SK-N-MC (cell line): ENCODE data around the gene NACA2.
"Not testable (repeated sequence)": the region's sequence is repeated elsewhere in the genome, so short reads cannot be mapped to it uniquely, and the experiment has no call there.

Source experiments
- DNase-seq: peaks from one replicate; pipeline ENCODE4 v3.0.0-alpha.2; 2011; ENCODE audit warnings: low read depth, low spot score
- H3K27ac ChIP-seq: fragments of 200-600 bp; sonication (generic); 2 replicates; pipeline ENCODE4 v1.5.1; 2016; ENCODE audit warnings: mixed run types
- H3K36me3 ChIP-seq: fragments of 200-600 bp; sonication (generic); 2 replicates; pipeline ENCODE4 v1.6.1; 2017; ENCODE audit warnings: antibody characterized with exemption, low read length, mixed read lengths; ENCODE audit not compliant: insufficient read depth
- H3K4me3 ChIP-seq: fragments of 200-600 bp; sonication (generic); 2 replicates; pipeline ENCODE4 v1.5.1; 2016
- H3K9ac ChIP-seq: fragments of 200-600 bp; sonication (generic); 2 replicates; pipeline ENCODE4 v1.8.0; 2017; ENCODE audit warnings: mixed run types, mixed read lengths; ENCODE audit not compliant: insufficient read length
- H3K9me3 ChIP-seq: fragments of 200-600 bp; sonication (generic); 2 replicates; pipeline ENCODE4 v1.6.1; 2017; ENCODE audit warnings: low read depth, mild to moderate bottlenecking, antibody characterized with exemption, low read length, moderate library complexity, mixed read lengths
- EZH2 ChIP-seq: fragments of 200-600 bp; sonication (generic); IDR thresholded peaks from one replicate; pipeline ENCODE4 v1.6.1; 2017; ENCODE audit warnings: antibody characterized with exemption
- FOXP2 ChIP-seq: optimal IDR thresholded peaks from 2 replicates; pipeline ENCODE3; 2011; ENCODE audit warnings: mild to moderate bottlenecking, moderate library complexity; ENCODE audit not compliant: insufficient read depth; ENCODE audit errors: extremely low read length, control extremely low read depth
- POLR2AphosphoS5 ChIP-seq: IDR thresholded peaks from 2 replicates; pipeline ENCODE4 v1.6.1; 2012; ENCODE audit warnings: mild to moderate bottlenecking, low read depth, low read length, borderline replicate concordance

NACA2 gene

DNA sequence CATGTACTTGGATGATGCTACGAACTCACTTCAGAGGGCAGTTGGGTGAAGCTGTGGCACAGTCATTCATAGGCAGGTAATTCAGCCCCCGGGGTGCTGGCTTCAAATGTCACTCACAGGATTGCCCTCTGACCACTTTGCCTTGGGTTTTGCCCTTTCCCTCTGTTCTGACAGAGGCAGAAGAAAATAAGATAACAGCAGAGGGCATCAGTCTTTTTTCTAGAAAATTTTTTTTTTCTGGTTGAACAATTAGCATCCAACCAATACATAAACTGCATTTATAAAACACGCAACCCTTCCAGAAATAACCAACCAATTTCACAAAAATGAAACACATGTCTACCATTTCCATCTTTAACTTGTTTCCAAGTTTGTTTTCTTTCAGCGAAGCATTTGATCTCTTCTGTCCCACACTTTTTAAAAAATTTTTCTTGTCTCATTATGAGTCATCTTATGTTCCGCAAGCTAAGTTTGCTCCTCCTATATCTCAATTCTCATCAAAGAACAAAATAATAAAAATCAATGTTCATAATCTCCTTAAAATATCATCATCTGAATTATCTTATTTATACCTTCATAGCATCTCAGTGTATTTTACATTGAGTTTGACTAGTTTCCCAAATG is 15.6 kb downstream of the NACA2 start:
- no peak for DNase-seq
- H3K9ac ChIP-seq = no peak overlapping the region
- no peak overlapping the region for H3K4me3 ChIP-seq

DNA sequence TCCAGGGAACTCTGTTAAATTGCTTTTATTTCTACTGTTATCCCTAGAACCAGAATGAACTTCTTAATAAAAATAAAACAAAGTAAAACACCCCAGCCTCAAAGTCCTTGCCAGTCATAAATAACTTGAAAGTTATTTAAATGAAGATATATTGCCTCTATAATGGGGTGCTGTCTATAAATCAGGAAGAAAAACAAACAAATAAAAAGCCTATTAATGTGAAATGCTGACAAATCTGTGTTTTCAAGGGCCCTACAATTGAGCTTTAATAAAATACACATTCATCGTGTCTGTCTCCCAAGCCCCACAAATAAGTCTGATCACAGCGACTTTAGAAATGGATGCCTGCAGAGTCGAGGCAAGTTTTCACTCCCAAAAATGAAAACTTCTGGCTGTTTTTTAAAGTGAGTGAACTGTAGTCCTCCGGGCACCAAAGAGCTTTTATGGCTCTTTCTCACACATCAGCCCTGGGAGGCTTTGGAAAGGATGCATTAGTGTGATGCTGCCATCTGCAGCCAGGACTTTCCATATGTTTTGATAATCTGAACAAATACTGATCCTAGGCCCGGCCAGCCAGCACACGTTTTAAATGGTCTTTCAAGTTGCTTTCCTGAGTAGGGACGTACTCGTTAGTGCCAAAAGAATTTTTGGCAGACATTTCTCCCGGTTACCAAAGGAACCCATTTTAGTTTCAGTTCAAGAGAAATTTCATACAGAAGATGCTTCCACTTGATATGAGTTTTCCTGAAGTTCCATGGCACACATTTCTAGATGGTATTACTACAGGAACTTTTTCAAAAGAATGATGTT is 16.3 kb downstream of the NACA2 start:
- Histone ChIP-seq H3K36me3 (no peaks in the 10 kb centered on the region), H3K4me3 (no peak overlapping the region), H3K9me3 (no peaks in the 10 kb centered on the region), H3K27ac (no peak overlapping the region), H3K9ac (no peak overlapping the region)
- TF ChIP-seq POLR2AphosphoS5 = no peak
- DNase-seq = no peak

More for the DNA sequence above, 15.6 kb downstream of the NACA2 start:
- no peak overlapping the region for H3K27ac ChIP-seq
- no peaks in the 10 kb centered on the region for H3K36me3 ChIP-seq
- no peak for TF ChIP-seq EZH2
- no peak for TF ChIP-seq POLR2AphosphoS5
- TF ChIP-seq FOXP2 = no peak
- no peaks in the 10 kb centered on the region for H3K9me3 ChIP-seq

DNA sequence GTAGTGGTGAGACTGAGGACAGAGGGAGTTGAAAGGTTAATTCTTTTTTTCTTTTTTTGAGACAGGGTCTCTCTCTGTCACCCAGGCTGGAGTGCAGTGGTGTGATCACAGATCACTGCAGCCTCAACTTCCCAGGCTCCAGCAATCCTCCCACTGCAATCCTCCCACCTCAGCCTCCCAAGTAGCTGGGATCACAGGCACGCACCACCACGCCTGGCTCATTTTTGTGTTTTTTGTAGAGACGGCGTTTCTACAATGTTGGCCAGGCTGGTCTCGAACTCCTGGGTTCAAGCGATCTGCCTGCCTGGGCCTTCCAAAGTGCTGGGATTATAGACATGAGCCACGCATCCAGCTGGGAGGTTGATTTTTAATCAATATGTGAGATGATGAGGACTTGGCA is 18.5 kb downstream of the NACA2 start:
- H3K4me3 ChIP-seq, H3K27ac ChIP-seq, H3K9ac ChIP-seq, H3K9me3 ChIP-seq, H3K36me3 ChIP-seq, DNase-seq: not testable (repeated sequence)

DNA sequence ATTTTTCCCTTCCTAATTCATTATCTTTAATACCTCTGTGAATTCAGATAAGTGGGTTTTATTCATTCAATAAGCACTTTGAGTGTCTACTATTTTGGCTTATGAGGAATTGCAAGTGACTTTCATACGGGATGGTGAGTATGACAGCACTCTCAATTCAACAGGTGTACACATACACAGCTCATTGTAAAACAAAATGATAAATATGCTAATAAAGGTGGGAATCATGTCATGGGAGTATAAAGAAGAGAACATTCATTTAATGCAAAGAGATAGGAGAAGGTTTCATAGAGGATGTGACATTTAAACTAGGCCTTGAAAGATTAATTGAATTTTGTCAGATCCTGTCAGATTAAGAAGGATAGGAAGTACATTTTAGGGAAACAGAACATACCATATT is 19.4 kb downstream of the NACA2 start:
- H3K4me3 ChIP-seq = no peak overlapping the region
- DNase-seq = no peak
- H3K9me3 ChIP-seq = no peaks in the 10 kb centered on the region
- TF ChIP-seq EZH2 = no peak
- H3K36me3 ChIP-seq = no peaks in the 10 kb centered on the region
- no peak overlapping the region for H3K9ac ChIP-seq
- no peak overlapping the region for H3K27ac ChIP-seq

DNA sequence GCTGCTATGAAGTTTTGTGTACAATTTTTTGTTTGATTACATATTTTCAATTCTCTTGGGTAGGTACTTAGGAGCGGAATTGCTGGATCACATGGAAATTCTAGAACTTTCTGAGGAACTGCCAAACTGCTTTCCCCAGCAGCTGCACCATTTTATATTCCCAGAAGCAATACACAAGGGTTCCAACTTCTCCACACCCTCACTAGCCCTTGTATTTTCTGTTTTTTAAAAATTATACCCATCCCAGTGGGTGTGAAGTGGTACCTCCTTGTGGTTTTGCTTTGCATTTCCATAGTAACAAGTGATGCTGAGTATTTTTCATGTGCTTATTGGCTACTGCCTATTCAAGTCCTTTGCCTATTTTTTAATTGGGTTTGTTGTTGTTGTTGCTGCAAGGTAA is 20.9 kb downstream of the NACA2 start:
- DNase-seq = no peak
- Histone ChIP-seq H3K9ac (no peak overlapping the region), H3K9me3 (no peaks in the 10 kb centered on the region), H3K4me3 (no peak overlapping the region), H3K36me3 (no peaks in the 10 kb centered on the region), H3K27ac (no peak overlapping the region)
- TF ChIP-seq POLR2AphosphoS5 (no peak), FOXP2 (no peak), EZH2 (no peak)

DNA sequence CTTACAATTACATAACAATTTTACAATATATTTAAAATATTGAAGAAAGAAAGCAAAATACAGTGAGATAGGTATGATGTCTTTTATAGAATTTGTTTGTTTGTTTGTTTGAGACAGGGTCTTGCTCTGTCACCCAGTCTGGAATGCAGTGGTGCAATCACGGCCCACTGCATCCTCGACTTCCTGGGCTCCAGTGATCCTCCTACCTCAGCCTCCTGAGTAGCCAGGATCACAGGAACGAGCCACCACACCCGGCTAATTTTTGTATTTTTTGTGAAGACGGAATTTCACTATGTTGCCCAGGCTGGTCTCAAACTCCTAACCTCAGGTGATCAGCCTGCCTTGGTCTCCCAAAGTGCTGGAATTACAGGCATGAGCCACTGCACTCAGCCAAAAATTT is 21.5 kb downstream of the NACA2 start:
- not testable (repeated sequence) for H3K36me3 ChIP-seq, H3K9ac ChIP-seq, DNase-seq, H3K4me3 ChIP-seq, H3K27ac ChIP-seq, H3K9me3 ChIP-seq

DNA sequence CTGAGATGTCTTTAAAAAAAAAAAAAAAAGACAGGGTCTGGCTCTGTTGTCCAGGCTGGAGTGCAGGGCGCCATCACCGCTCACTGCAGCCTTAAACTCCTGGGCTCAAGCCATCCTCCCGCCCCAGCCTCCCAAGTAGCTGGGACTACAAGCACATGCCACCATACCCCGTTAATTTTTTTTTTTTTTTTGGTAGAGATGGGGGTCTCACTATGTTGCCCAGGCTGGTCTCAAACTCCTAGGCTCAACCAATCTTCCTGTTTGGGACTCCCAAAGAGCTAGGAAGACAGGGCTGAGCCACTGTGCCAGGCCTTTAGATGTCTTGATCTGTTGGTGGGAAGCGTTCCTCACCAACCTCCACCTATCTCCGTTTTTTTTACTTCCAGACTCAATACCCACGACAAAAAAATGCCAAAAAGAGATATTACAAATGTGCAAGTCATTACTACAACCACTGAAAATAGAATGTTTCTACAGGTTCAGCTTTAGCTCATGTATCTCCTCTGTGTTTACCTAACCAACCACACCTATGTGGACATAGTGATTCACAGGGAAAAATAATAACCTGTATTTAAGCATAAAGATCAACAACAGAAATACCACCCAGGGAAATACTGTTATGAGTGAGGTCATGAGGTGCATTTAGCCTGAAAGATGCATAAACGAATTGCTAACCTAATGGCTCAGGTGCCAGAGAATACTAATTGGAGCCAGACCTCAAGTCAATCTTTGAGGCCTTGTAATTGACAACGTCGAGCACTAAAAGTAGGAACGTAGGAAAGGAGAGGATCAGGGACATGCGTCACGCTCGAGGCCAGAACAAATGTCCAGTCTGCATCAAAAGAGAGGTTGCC is 22.6 kb downstream of the NACA2 start:
- H3K4me3 ChIP-seq = no peak overlapping the region
- H3K27ac ChIP-seq = no peak overlapping the region
- H3K9ac ChIP-seq = no peak overlapping the region
- H3K36me3 ChIP-seq = no peaks in the 10 kb centered on the region
- TF ChIP-seq EZH2 (no peak), FOXP2 (no peak), POLR2AphosphoS5 (no peak)
- H3K9me3 ChIP-seq = no peaks in the 10 kb centered on the region
- no peak for DNase-seq

DNA sequence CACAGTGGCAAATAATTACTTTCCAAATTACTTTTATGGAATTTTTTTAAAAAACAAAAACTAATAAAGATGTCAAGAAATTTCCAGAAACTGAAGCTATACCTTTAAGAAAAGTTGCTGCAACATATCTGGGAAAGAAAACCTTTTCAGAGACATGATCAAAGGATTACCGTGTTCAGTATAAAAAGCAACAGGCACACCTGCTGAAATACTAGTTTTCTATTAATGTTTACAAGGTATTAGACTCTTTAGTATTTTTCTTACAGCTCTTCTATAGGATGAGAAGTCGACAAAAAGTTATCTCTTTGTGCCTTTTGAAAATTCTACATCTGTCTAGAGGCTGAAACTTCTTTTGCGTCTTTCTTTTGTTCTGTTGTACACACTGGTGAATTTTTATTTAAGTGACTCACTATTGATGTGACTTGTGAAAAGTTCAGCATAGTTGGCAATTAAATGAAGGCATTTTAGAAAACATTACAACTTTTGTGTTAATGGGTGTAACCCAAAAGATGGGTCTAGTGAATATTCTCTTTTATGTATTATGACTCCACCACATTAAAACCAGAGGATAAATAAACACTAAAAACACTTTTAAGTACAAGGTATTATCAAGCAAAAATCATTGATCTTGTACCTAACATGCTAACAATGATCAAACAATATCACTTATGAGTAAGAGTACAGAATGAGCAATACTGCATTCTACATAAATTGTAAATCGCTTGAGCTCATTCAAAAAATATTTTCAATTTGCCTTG is 23.8 kb downstream of the NACA2 start:
- no peak for DNase-seq
- H3K4me3 ChIP-seq = no peak overlapping the region

DNA sequence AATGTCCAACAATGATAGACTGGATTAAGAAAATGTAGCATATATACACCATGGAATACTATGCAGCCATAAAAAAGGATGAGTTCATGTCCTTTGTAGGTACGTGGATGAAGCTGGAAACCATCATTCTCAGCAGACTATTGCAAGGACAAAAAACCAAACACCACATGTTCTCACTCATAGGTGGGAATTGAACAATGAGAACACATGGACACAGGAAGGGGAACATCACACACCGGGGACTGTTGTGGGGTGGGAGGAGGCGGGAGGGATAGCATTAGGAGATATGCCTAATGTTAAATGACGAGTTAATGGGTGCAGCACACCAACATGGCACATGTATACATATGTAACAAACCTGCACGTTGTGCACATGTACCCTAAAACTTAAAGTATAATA is 24.6 kb downstream of the NACA2 start:
- not testable (repeated sequence) for H3K9ac ChIP-seq, H3K27ac ChIP-seq, H3K9me3 ChIP-seq, DNase-seq, H3K4me3 ChIP-seq, H3K36me3 ChIP-seq

More for the DNA sequence above, 23.8 kb downstream of the NACA2 start:
- Histone ChIP-seq H3K27ac (no peak overlapping the region), H3K9me3 (no peaks in the 10 kb centered on the region), H3K36me3 (no peaks in the 10 kb centered on the region), H3K9ac (no peak overlapping the region)
- TF ChIP-seq FOXP2 = no peak
- no peak for TF ChIP-seq POLR2AphosphoS5
- TF ChIP-seq EZH2 = no peak

DNA sequence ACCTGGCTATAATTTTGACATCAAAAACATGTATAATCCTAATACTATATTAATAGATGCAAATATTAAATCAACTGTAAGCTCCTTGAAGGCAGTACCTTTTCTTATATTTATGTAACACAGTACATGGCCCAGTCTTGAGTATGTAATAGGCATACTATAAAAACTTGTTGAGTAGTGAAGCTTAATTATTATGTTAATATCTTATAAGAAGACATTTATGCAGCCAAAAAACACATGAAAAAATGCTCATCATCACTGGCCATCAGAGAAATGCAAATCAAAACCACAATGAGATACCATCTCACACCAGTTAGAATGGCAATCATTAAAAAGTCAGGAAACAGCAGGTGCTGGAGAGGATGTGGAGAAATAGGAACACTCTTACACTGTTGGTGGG is 25.2 kb downstream of the NACA2 start:
- not testable (repeated sequence) for H3K9me3 ChIP-seq, H3K27ac ChIP-seq, H3K36me3 ChIP-seq, H3K9ac ChIP-seq, H3K4me3 ChIP-seq, DNase-seq
